Mesothelial cell of epicardium (in vitro differentiated cells): ENCODE data around the gene PALLD. TPM values are rescaled to one million over a fixed set of nuclear protein-coding genes. Genes with fewer than 3 reads are reported as not detected.
A peak's percentile ranks its signal among the peaks of the same experiment; 100 is the strongest.

Experiments used
- DNase-seq, 2 experiments: peaks; one replicate each; pipeline ENCODE4 v3.0.0; 2021; ENCODE audit warnings: low spot score in 2 of 2; ENCODE audit not compliant: unreplicated experiment in 2 of 2
- H3K27ac Mint-ChIP-seq: 2 replicates; pipeline ENCODE4 v1.8.0; 2021; ENCODE audit warnings: mixed read lengths
- H3K27me3 Mint-ChIP-seq: 2 replicates; pipeline ENCODE4 v1.8.0; 2021; ENCODE audit warnings: low read depth, mixed read lengths
- H3K36me3 Mint-ChIP-seq: 2 replicates; pipeline ENCODE4 v1.8.0; 2021; ENCODE audit warnings: mixed read lengths
- H3K4me1 Mint-ChIP-seq: 2 replicates; pipeline ENCODE4 v1.8.0; 2021; ENCODE audit warnings: mixed read lengths
- H3K4me3 Mint-ChIP-seq: 2 replicates; pipeline ENCODE4 v1.8.0; 2021; ENCODE audit warnings: mild to moderate bottlenecking, moderate library complexity, mixed read lengths
- H3K9me3 Mint-ChIP-seq: 2 replicates; pipeline ENCODE4 v1.8.0; 2021; ENCODE audit warnings: mixed read lengths
- CTCF ChIP-seq: fragments of 200-600 bp; sonication (generic); IDR thresholded peaks from one replicate; pipeline ENCODE4 v1.5.0; 2021; ENCODE audit warnings: antibody characterized with exemption; ENCODE audit not compliant: unreplicated experiment
- total RNA-seq: library from RNA; stranded (reverse); gene quantifications from 3 replicates; pipeline ENCODE4 v1.2.1, GENCODE V29; 2021

Gene PALLD
- total RNA-seq, 1 donor from 2014 or later, result 158 TPM

GRCh38 chr4:168849997-168850396, 353.1 kb downstream of the PALLD start:
- TF ChIP-seq CTCF, result no peak
- peaks cover 17% of the 10 kb centered on the region for H3K36me3 Mint-ChIP-seq
- H3K4me3 Mint-ChIP-seq, result peak overlapping the region; percentile 43
- DNase-seq, result no peak
- H3K9me3 Mint-ChIP-seq, result no peaks in the 10 kb centered on the region
- H3K27me3 Mint-ChIP-seq, result no peaks in the 10 kb centered on the region
- H3K4me1 Mint-ChIP-seq, result peaks cover 47% of the 10 kb centered on the region
- H3K27ac Mint-ChIP-seq, result peak overlapping the region; percentile 90

GRCh38 chr4:168852387-168852786, 355.5 kb downstream of the PALLD start:
- DNase-seq, result no peak
- TF ChIP-seq CTCF, result no peak
- Mint-ChIP-seq H3K4me1 (peaks cover 41% of the 10 kb centered on the region), H3K4me3 (no peak overlapping the region), H3K9me3 (peaks cover 4% of the 10 kb centered on the region), H3K27ac (peak overlapping the region; percentile 39), H3K36me3 (peaks cover 32% of the 10 kb centered on the region), H3K27me3 (no peaks in the 10 kb centered on the region)

- no peaks in the 10 kb centered on the region for H3K27me3 Mint-ChIP-seq
- H3K36me3 Mint-ChIP-seq, result peaks cover 32% of the 10 kb centered on the region
- H3K4me1 Mint-ChIP-seq, result peaks cover 45% of the 10 kb centered on the region
- H3K27ac Mint-ChIP-seq, result peak overlapping the region; percentile 79
- no peak overlapping the region for H3K4me3 Mint-ChIP-seq
- peaks cover 4% of the 10 kb centered on the region for H3K9me3 Mint-ChIP-seq
- no peak for TF ChIP-seq CTCF
- no peak for DNase-seq
Observed at GRCh38 chr4:168852933-168853713, 356.3 kb downstream of the PALLD start.

GRCh38 chr4:168853770-168854169, 356.9 kb downstream of the PALLD start:
- H3K9me3 Mint-ChIP-seq, result peaks cover 4% of the 10 kb centered on the region
- H3K4me1 Mint-ChIP-seq, result peaks cover 42% of the 10 kb centered on the region
- H3K27ac Mint-ChIP-seq, result peak overlapping the region; percentile 79

GRCh38 chr4:168854350-168854921, 357.6 kb downstream of the PALLD start:
- no peaks in the 10 kb centered on the region for H3K27me3 Mint-ChIP-seq
- peaks cover 32% of the 10 kb centered on the region for H3K36me3 Mint-ChIP-seq
- peaks cover 4% of the 10 kb centered on the region for H3K9me3 Mint-ChIP-seq
- no peak overlapping the region for H3K4me3 Mint-ChIP-seq
- peaks cover 40% of the 10 kb centered on the region for H3K4me1 Mint-ChIP-seq
- no peak for DNase-seq
- H3K27ac Mint-ChIP-seq, result peak overlapping the region; percentile 70
- TF ChIP-seq CTCF, result no peak

More at GRCh38 chr4:168853770-168854169, 356.9 kb downstream of the PALLD start:
- H3K4me3 Mint-ChIP-seq, result no peak overlapping the region
- peaks cover 32% of the 10 kb centered on the region for H3K36me3 Mint-ChIP-seq
- DNase-seq, result no peak
- TF ChIP-seq CTCF, result no peak
- no peaks in the 10 kb centered on the region for H3K27me3 Mint-ChIP-seq
